Adrenal gland (tissue), 12 donors: ENCODE measurements around the gene COL26A1. TPM values are rescaled to one million over a fixed set of nuclear protein-coding genes. Genes with fewer than 3 reads are reported as not detected.
A peak's percentile ranks its signal among the peaks of the same experiment; 100 is the strongest.
"Not testable (repeated sequence)": the region's sequence is repeated elsewhere in the genome, so short reads cannot be mapped to it uniquely, and the experiment has no call there.

Experiments
- DNase-seq, 7 donors: peaks; one replicate each; pipeline ENCODE4 v3.0.0-alpha.2; 2019 to 2020
- H3K27ac ChIP-seq, 5 donors: fragments of 200-600 bp; sonication (generic) in 4 of 5; 1 replicate in 3 of 5; 2 replicates in 2 of 5; pipeline versions ENCODE4 v1.5.1 to v1.8.0; 2016 to 2020; ENCODE audit warnings: mild to moderate bottlenecking in 1 of 5
- H3K27me3 ChIP-seq: fragments of 200-600 bp; 2 replicates; pipeline ENCODE4 v1.8.0; 2021
- H3K36me3 ChIP-seq, 2 donors: fragments of 200-600 bp; replicated peaks in 1 of 2; 1 replicate in 1 of 2; 2 replicates in 1 of 2; pipeline versions ENCODE4 v1.5.1 to v1.8.0; 2018 to 2022
- H3K4me1 ChIP-seq, 2 donors: fragments of 200-600 bp; replicated peaks in 1 of 2; 1 replicate in 1 of 2; 2 replicates in 1 of 2; pipeline versions ENCODE4 v1.5.1 to v1.8.0; 2018 to 2021
- H3K4me3 ChIP-seq, 4 donors: fragments of 200-600 bp; sonication (generic) in 3 of 4; one replicate each; pipeline ENCODE4 v1.5.1; 2016 to 2018
- H3K9me3 ChIP-seq, 3 donors: fragments of 200-600 bp; sonication (generic) in 1 of 3; replicated peaks in 1 of 3; 1 replicate in 2 of 3; 2 replicates in 1 of 3; pipeline versions ENCODE4 v1.5.1 to v1.8.0; 2016 to 2021
- CTCF ChIP-seq, 6 experiments: fragments of 450-650 bp in 4 of 6; fragments of 200-600 bp in 2 of 6; sonication (generic) in 1 of 6; IDR thresholded peaks; 1 replicate in 5 of 6; 2 replicates in 1 of 6; pipeline versions ENCODE4 v1.5.1 to v1.8.0; 2016 to 2021; ENCODE audit warnings: antibody characterized with exemption in 6 of 6, mild to moderate bottlenecking in 2 of 6, moderate library complexity in 1 of 6
- POLR2A ChIP-seq, 2 donors: fragments of 450-650 bp; IDR thresholded peaks; one replicate each; pipeline ENCODE4 v1.6.1; 2017; ENCODE audit warnings: antibody characterized with exemption in 2 of 2, mild to moderate bottlenecking in 2 of 2, moderate library complexity in 1 of 2
- WGBS, 4 donors: extraction: QIAGEN DNeasy Blood & Tissue Kit in 2 of 4; methylation state at CpG; one replicate each; pipeline versions ENCODE4 v1.1.5 to v1.1.7; 2013 to 2017; 5-methylcytosine and 5-hydroxymethylcytosine counted together
- intact Hi-C, 2 donors: fragments of 100-400 bp; cut with DNase I; formaldehyde crosslinking; loops; one replicate each; pipeline versions ENCODE4 v1.14.1 to v1.15.0; 2022 to 2023
- polyA plus RNA-seq, 3 donors: library from polyadenylated mRNA; stranded (reverse); fragments of 200-250 nt in 2 of 3; fragments of 350-450 nt in 1 of 3; fragmentation: Illumina TruSeq in 1 of 3; extraction: RNeasy Lipid Tissue Mini Kit (QIAGEN cat#74804) in 1 of 3; gene quantifications; one replicate each; pipeline ENCODE4 v1.2.3, GENCODE V29; 2013 to 2014
- total RNA-seq, 9 donors: library from RNA; depleted of rRNA in 4 of 9; stranded (reverse); fragments of >200 nt in 4 of 9; fragments of 120-200 nt in 1 of 9; fragmentation: NEBNext Ultra II Directional in 1 of 9; extraction: Animal tissue kit (Norgen Biotek cat#: 25700) in 1 of 9; gene quantifications; one replicate each; pipeline versions ENCODE4 v1.1.0 to v1.2.4, GENCODE V29; 2013 to 2023
- donor health status: healthy with polysubstance abuse.
- donor health status: Bipolar disorder and iron deficiency.
- donor health status: DM: yes; HTN: yes; CAD: no.
- donor health status: DM: no; HTN: no; CAD: no.
- donor health status: DM: no; HTN: no; CAD: no.
- donor health status: DM: yes; HTN: yes; CAD: no.

Gene COL26A1
- total and polyA plus RNA-seq, 12 donors, result 0.64 to 18.8 (median 4.6) TPM

DNA sequence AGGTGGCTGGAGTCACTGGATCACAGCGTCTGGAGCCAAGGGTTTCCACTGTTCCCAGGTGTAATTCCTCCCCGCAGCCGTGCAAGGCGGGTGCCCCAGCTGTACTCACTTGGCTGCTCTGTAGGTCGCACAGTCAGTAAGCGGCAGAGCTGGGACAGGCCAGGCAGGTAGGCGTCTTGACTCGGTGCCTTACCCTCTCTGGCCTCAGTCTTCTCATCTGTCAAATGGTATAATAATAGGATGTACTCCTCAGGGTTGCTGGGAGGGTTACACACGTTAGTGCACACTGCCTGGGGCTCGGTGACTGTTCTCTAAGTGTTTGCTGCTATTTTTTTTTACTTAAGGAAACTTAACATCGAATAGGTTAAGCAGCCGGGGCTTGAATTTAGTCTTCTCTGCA, 239.4 kb downstream of the COL26A1 start:
- DNase-seq, result no peak
- no peak overlapping the region for H3K27ac ChIP-seq
- no peaks in the 10 kb centered on the region for H3K27me3 ChIP-seq
- intact Hi-C loops, result loop anchor here (5.0 to 10.0 kb wide), 4 partner anchors 80 to 670 kb away; no protein-coding TSS in a partner anchor
- H3K36me3 ChIP-seq, result no peaks in the 10 kb centered on the region
- H3K4me3 ChIP-seq, result no peak overlapping the region
- WGBS, 4 donors, result 48 to 57% (median 55%) methylated on average over 10 to 12 of the region's 12 CpGs
- TF ChIP-seq CTCF (IDR thresholded peaks at IDR 0.05), result no peak
- TF ChIP-seq POLR2A (IDR thresholded peaks at IDR 0.05), result no peak
- no peaks in the 10 kb centered on the region for H3K9me3 ChIP-seq
- H3K4me1 ChIP-seq, result no peaks in the 10 kb centered on the region

DNA sequence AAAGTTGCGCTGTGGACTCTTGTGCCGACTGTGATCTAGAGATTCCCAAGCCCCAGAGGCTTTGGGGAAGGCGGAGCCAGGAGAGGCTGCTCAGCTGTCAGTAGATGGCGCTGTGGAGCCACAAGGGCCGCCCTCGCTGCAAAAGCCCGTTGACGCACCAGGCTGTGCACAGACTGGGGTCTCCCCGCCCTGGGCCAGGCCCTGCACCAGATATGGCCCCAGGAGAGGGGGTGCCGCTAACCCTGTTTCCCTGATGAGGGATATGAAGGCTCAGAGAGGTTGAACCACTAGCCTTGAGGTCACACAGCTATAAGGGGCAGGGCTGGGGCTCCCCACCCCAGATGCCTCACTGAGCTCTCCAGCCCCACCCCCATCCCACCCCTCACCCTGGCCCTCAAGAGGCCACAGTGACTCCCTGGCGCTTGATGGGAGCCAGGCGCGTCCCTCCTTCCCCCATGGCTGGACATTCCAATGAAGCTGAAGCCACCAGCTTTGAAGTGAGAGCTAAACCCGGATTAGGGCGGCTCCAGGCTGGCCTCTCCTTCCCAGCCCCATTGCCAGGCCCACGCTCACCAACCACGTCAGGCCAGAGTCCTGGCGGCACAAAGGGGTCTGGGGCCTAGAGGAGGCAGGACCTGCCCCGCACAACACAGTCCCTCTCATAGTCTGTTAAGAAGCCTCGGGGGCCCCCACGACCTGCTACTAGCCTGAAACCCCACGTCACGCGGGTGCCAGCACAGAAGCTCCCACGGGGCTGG, 240.0 kb downstream of the COL26A1 start:
- Histone ChIP-seq H3K9me3 (no peaks in the 10 kb centered on the region), H3K4me1 (no peaks in the 10 kb centered on the region), H3K27ac (no peak overlapping the region), H3K36me3 (no peaks in the 10 kb centered on the region), H3K27me3 (no peaks in the 10 kb centered on the region), H3K4me3 (no peak overlapping the region)
- 31 to 55% (median 40%) methylated on average over 11 to 25 of the region's 25 CpGs for WGBS, 4 donors
- intact Hi-C loops, result loop anchor here (5.0 to 10.0 kb wide), 4 partner anchors 80 to 670 kb away; no protein-coding TSS in a partner anchor
- TF ChIP-seq CTCF (IDR thresholded peaks at IDR 0.05) (peak; percentile 74 to 91 (median 82)), POLR2A (IDR thresholded peaks at IDR 0.05) (no peak)
- peak; percentile 62 to 85 (median 79) for DNase-seq

- no peaks in the 10 kb centered on the region for H3K27me3 ChIP-seq
- H3K9me3 ChIP-seq, result no peaks in the 10 kb centered on the region
- no peak overlapping the region for H3K27ac ChIP-seq
- no peaks in the 10 kb centered on the region for H3K36me3 ChIP-seq
- no peak overlapping the region for H3K4me3 ChIP-seq
- H3K4me1 ChIP-seq, result no peaks in the 10 kb centered on the region
- TF ChIP-seq CTCF (IDR thresholded peaks at IDR 0.05) (no peak), POLR2A (IDR thresholded peaks at IDR 0.05) (no peak)
- no peak for DNase-seq
- 74 to 83% (median 78%) methylated on average over 5 of the region's 5 CpGs for WGBS, 4 donors
- intact Hi-C loops, result loop anchor here (5.0 to 10.0 kb wide), 4 partner anchors 78 to 668 kb away; no protein-coding TSS in a partner anchor
Observed at GRCh38 chr7:101604331-101604933, 241.8 kb downstream of the COL26A1 start.

DNA sequence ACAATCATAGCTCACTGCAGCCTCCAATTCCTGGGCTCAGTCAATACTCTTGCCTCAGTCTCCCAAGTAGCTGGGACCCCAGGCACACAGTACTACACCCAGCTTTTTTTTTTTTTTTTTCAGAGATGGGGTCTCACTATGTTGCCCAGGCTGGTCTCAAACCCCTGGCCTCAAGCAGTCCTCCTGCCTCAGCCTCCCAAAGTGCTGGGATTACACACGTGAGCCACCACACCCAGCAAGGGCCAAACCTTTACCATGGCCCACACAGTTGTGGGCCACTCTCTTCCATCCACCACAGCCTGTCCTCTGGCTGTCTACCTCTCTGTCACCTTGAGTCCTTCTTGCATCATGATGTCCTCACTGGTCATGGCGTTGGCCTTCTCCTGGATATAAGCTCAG, 242.3 kb downstream of the COL26A1 start:
- H3K27ac ChIP-seq, DNase-seq, H3K9me3 ChIP-seq, H3K4me1 ChIP-seq, H3K36me3 ChIP-seq, H3K27me3 ChIP-seq, H3K4me3 ChIP-seq: not testable (repeated sequence)
- intact Hi-C loops, result loop anchor here (5.0 to 10.0 kb wide), 4 partner anchors 77 to 667 kb away; no protein-coding TSS in a partner anchor
- WGBS, 4 donors, result 50 to 86% (median 85%) methylated on average over 2 of the region's 2 CpGs
